Brain microvascular endothelial cell (primary cell): ENCODE results near the gene NID2.

Experiments used
- DNase-seq: peaks from one replicate; pipeline ENCODE4 v3.0.0-alpha.2; 2020
- H3K27ac ChIP-seq: fragments of 250-450 bp; sonication (Bioruptor Pico); 2 replicates; pipeline ENCODE4 v1.5.1; 2020; ENCODE audit warnings: mild to moderate bottlenecking, moderate library complexity
- H3K27me3 ChIP-seq: fragments of 250-450 bp; sonication (Bioruptor Pico); replicated peaks from 2 replicates; pipeline ENCODE4 v1.5.1; 2020; ENCODE audit warnings: mild to moderate bottlenecking
- H3K36me3 ChIP-seq: fragments of 250-450 bp; sonication (Bioruptor Pico); replicated peaks from 2 replicates; pipeline ENCODE4 v1.5.1; 2020; ENCODE audit warnings: mild to moderate bottlenecking
- H3K4me3 ChIP-seq: 2 replicates; pipeline ENCODE4 v1.5.1; 2011; ENCODE audit warnings: low read depth, mild to moderate bottlenecking, control low read depth, low read length, moderate library complexity
- in situ Hi-C: cut with HindIII; loops from 2 replicates; pipeline ENCODE4 v1.10.0; 2017; ENCODE audit warnings: low sequenced_read_pairs, low pct_ligation_motif_present
- TF ChIP-seq, protein P1 (sequence below): IDR thresholded peaks from 2 replicates; pipeline ENCODE4 v1.5.1; 2011; ENCODE audit warnings: low read depth, mild to moderate bottlenecking, moderate library complexity, low read length, control low read depth, inconsistent platforms; ENCODE audit errors: missing control alignments

Gene NID2

GRCh38 chr14:52055167-52055566 is 13.7 kb downstream of the NID2 start:
- Histone ChIP-seq H3K27ac (peak overlapping the region; percentile 38), H3K27me3 (no peaks in the 10 kb centered on the region), H3K36me3 (peaks cover 28% of the 10 kb centered on the region), H3K4me3 (no peak overlapping the region)
- in situ Hi-C loops: no loop called here
- TF ChIP-seq, protein P1, sequence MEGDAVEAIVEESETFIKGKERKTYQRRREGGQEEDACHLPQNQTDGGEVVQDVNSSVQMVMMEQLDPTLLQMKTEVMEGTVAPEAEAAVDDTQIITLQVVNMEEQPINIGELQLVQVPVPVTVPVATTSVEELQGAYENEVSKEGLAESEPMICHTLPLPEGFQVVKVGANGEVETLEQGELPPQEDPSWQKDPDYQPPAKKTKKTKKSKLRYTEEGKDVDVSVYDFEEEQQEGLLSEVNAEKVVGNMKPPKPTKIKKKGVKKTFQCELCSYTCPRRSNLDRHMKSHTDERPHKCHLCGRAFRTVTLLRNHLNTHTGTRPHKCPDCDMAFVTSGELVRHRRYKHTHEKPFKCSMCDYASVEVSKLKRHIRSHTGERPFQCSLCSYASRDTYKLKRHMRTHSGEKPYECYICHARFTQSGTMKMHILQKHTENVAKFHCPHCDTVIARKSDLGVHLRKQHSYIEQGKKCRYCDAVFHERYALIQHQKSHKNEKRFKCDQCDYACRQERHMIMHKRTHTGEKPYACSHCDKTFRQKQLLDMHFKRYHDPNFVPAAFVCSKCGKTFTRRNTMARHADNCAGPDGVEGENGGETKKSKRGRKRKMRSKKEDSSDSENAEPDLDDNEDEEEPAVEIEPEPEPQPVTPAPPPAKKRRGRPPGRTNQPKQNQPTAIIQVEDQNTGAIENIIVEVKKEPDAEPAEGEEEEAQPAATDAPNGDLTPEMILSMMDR: no peak
- no peak for DNase-seq

DNA sequence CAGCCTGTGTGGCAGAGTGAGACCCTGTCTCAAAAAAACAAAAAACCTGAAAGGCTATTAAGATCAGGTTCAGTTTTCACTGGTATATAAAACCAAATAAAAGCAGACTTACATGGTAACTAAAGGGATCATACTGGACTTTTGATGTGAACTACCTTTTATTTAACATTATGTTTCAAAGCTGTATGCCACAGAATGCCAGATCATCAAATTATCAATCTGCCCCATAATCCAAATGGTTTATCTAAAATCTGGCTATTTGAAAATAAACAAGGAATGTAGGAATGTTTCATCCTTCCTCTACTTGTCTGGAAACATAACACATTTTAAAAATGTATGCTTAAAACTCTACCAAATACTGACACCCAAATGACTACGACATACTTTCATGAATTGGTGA is 14.2 kb downstream of the NID2 start:
- Histone ChIP-seq H3K27ac (no peak overlapping the region), H3K27me3 (no peaks in the 10 kb centered on the region), H3K36me3 (peaks cover 28% of the 10 kb centered on the region), H3K4me3 (no peak overlapping the region)
- DNase-seq: no peak
- in situ Hi-C loops: no loop called here
- TF ChIP-seq, protein P1: no peak

DNA sequence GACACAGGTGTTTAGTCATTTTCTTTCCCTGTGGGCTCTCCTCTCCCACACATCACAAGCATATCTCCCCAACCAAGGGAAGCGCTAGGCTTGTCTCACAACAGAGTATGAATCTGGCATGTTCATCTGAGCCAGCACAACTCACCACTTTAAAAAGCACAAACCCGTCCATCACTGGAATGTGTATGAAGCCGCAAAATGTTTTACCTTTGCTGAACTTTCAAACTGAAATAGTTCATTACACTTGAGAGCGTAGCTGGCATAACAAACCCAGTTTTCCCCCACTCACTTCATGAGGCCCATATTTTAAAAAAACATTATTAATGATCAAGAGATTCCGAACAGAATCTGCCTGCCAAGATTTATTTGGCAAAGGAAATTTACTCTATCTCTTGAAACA is 15.8 kb downstream of the NID2 start:
- peak; percentile 39 for DNase-seq
- Histone ChIP-seq H3K4me3 (no peak overlapping the region), H3K27me3 (no peaks in the 10 kb centered on the region), H3K36me3 (peaks cover 13% of the 10 kb centered on the region), H3K27ac (peak overlapping the region; percentile 93)
- in situ Hi-C loops: no loop called here
- TF ChIP-seq, protein P1: no peak

DNA sequence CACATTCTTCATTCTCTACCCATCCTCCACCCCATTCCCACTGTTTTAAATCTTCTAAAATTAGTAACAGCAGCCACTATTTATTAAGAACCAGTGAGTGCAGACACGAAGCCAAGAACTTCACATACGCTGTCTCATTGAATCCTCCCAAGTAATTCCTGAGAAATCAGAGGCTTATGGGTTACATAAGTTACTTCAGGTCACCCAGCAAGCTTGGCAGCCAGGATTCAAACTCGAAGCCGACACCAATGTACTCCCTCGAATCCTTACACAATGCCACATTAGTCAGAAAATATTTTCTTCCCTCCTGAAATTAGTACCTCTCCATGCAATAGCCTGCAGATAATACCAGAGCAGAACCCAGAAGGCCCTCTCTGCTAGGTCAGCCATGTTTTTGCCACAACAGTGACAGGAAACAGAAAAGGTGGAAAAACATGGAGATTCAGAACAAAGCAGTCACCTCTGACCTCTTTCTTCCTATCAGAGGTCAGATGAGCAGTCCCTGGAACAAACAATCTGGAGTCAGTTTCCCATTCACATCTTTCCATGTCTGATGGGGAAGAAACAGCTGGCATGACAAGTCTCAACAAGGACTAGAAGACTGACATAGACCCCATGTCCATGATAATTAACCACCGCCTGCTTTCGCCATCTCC is 16.4 kb downstream of the NID2 start:
- peak; percentile 55 for DNase-seq
- Histone ChIP-seq H3K27me3 (no peaks in the 10 kb centered on the region), H3K4me3 (no peak overlapping the region), H3K27ac (peak overlapping the region; percentile 93), H3K36me3 (peaks cover 18% of the 10 kb centered on the region)
- TF ChIP-seq, protein P1: no peak
- in situ Hi-C loops: no loop called here

GRCh38 chr14:52051871-52052270 is 17.0 kb downstream of the NID2 start:
- in situ Hi-C loops: no loop called here
- peak; percentile 70 for DNase-seq
- peak overlapping the region; percentile 93 for H3K27ac ChIP-seq
- TF ChIP-seq, protein P1: no peak
- H3K27me3 ChIP-seq: no peaks in the 10 kb centered on the region
- no peak overlapping the region for H3K4me3 ChIP-seq
- peaks cover 21% of the 10 kb centered on the region for H3K36me3 ChIP-seq

GRCh38 chr14:52051251-52051650 is 17.6 kb downstream of the NID2 start:
- Histone ChIP-seq H3K36me3 (peaks cover 21% of the 10 kb centered on the region), H3K27me3 (no peaks in the 10 kb centered on the region), H3K27ac (peak overlapping the region; percentile 93), H3K4me3 (no peak overlapping the region)
- TF ChIP-seq, protein P1: no peak
- DNase-seq: no peak
- in situ Hi-C loops: no loop called here
